ENCODE measurements around the gene TMEM38B.

GRCh38 chr9:105722099-105722498 lies 27.8 kb downstream of the TMEM38B start:
- no peak for TF ChIP-seq CTCF (IDR thresholded peaks at IDR 0.05)
- TF ChIP-seq POLR2A (IDR thresholded peaks at IDR 0.05), result no peak

Data from Peyer's patch (tissue), 4 donors.